Mesendoderm (in vitro differentiated cells): ENCODE data around the gene TIMM22.

Experiments
- DNase-seq: peaks from one replicate; pipeline ENCODE4 v3.0.0; 2013
- H2AK5ac ChIP-seq: 2 replicates; pipeline ENCODE4 v1.6.1; 2013; ENCODE audit warnings: low read length, inconsistent platforms
- H2BK120ac ChIP-seq: 2 replicates; pipeline ENCODE4 v1.6.1; 2013; ENCODE audit warnings: low read depth, mild to moderate bottlenecking, low read length, moderate library complexity, mixed read lengths
- H2BK15ac ChIP-seq: replicated peaks from 2 replicates; pipeline ENCODE4 v1.6.1; 2013; ENCODE audit warnings: low read depth, mild to moderate bottlenecking, moderate library complexity
- H2BK5ac ChIP-seq: 2 replicates; pipeline ENCODE4 v1.6.1; 2013; ENCODE audit warnings: low read length, inconsistent platforms
- H3K18ac ChIP-seq: 2 replicates; pipeline ENCODE4 v1.6.1; 2013; ENCODE audit warnings: mild to moderate bottlenecking, low read length, mixed read lengths
- H3K23ac ChIP-seq: one replicate; pipeline ENCODE4 v1.6.1; 2013; ENCODE audit warnings: low read length
- H3K27ac ChIP-seq: 2 replicates; pipeline ENCODE4 v1.5.1; 2013; ENCODE audit warnings: low read depth, mild to moderate bottlenecking, inconsistent platforms, low read length, moderate library complexity
- H3K27me3 ChIP-seq: 2 replicates; pipeline ENCODE4 v1.6.1; 2013; ENCODE audit warnings: low read length, control low read depth, mild to moderate bottlenecking, inconsistent platforms; ENCODE audit not compliant: insufficient read depth, poor library complexity
- H3K36me3 ChIP-seq: 2 replicates; pipeline ENCODE4 v1.6.1; 2013; ENCODE audit warnings: low read length, inconsistent platforms; ENCODE audit not compliant: control insufficient read depth, insufficient read depth
- H3K4ac ChIP-seq: one replicate; pipeline ENCODE4 v1.6.1; 2013; ENCODE audit warnings: low read depth, mild to moderate bottlenecking, low read length, moderate library complexity
- H3K4me1 ChIP-seq: 2 replicates; pipeline ENCODE4 v1.6.1; 2013; ENCODE audit warnings: low read depth, low read length, inconsistent platforms; ENCODE audit not compliant: control insufficient read depth
- H3K4me2 ChIP-seq: 2 replicates; pipeline ENCODE4 v1.6.1; 2013; ENCODE audit warnings: low read length
- H3K4me3 ChIP-seq: 2 replicates; pipeline ENCODE4 v1.5.1; 2013; ENCODE audit warnings: mild to moderate bottlenecking, low read length
- H3K56ac ChIP-seq: one replicate; pipeline ENCODE4 v1.6.1; 2013; ENCODE audit warnings: low read length
- H3K79me1 ChIP-seq: 2 replicates; pipeline ENCODE4 v1.6.1; 2013; ENCODE audit warnings: low read length, inconsistent platforms
- H3K79me2 ChIP-seq: 2 replicates; pipeline ENCODE4 v1.6.1; 2013; ENCODE audit warnings: mild to moderate bottlenecking, low read length; ENCODE audit not compliant: control insufficient read depth, insufficient read depth
- H3K9ac ChIP-seq: 2 replicates; pipeline ENCODE4 v1.6.1; 2013; ENCODE audit warnings: low read length, inconsistent platforms
- H4K5ac ChIP-seq: one replicate; pipeline ENCODE4 v1.6.1; 2013; ENCODE audit warnings: low read length
- H4K8ac ChIP-seq: one replicate; pipeline ENCODE4 v1.6.1; 2013; ENCODE audit warnings: low read depth, mild to moderate bottlenecking, control low read depth, low read length, moderate library complexity
- WGBS: extraction: QIAGEN DNeasy Blood & Tissue Kit; methylation state at CpG from one replicate; pipeline ENCODE4 v1.1.7; 2013; ENCODE audit warnings: low lambda C conversion rate, missing lambda C conversion rate; ENCODE audit not compliant: insufficient coverage; ENCODE audit errors: extremely low coverage; 5-methylcytosine and 5-hydroxymethylcytosine counted together

TIMM22 gene

DNA sequence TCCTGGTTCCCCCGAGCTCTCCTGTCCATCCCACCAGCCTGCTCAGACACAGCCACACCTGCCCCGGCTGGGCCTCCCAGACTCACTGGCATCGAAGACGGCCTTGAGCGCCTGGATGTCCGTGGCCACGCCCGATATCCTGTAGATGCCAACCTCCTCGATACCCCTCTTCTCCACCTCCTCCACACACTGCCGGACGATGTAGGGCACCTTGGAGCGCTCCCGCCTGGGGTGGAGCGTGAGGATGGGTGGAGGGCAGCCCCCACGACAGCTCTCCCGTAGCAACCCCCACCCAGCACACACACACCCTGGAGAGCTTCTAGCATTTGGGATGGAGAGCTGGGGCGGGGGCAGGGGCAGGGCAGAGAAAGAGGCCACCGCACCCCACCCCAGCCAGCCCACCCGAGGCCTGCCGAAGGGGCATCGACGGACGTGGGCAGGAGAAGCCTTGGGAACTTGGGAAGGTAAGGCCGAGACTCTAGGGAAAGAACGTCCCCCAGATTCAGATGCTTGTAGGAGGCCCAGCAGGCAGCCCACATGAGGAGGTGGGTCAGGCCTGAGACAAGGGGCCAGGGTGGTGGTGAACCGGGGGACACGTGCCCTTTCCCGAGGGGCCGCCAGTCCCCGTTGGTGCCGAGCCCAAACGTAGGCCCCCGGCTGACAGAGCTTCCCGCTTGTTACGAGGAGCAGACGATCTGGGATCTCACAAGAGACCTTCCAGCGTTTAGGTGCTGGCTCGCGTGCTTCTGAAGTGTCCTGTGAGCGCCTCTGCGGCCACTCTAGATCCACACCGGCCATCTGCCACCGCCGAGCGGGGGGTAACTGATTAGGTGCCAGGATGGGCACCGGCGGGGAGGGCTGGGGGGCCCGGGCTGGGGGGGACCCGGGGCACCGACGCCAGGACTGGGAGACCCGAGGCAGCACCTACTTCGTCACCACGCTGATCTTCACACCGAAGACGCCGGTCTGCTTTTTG is 15.1 kb downstream of the TIMM22 start:
- H4K5ac ChIP-seq: no peak overlapping the region
- H3K4ac ChIP-seq: no peak overlapping the region
- no peak overlapping the region for H3K9ac ChIP-seq
- H3K27me3 ChIP-seq: no peaks in the 10 kb centered on the region
- no peak overlapping the region for H4K8ac ChIP-seq
- H2AK5ac ChIP-seq: no peak overlapping the region
- H3K4me3 ChIP-seq: no peak overlapping the region
- no peak overlapping the region for H3K23ac ChIP-seq
- no peaks in the 10 kb centered on the region for H3K4me1 ChIP-seq
- no peak overlapping the region for H3K18ac ChIP-seq
- WGBS: no CpG with 5 or more reads among the region's 57 CpGs
- no peak overlapping the region for H2BK15ac ChIP-seq
- no peaks in the 10 kb centered on the region for H3K79me1 ChIP-seq
- no peak overlapping the region for H2BK5ac ChIP-seq
- no peak overlapping the region for H2BK120ac ChIP-seq
- H3K36me3 ChIP-seq: no peaks in the 10 kb centered on the region
- H3K79me2 ChIP-seq: no peaks in the 10 kb centered on the region
- H3K27ac ChIP-seq: no peak overlapping the region
- H3K4me2 ChIP-seq: no peak overlapping the region
- DNase-seq: no peak
- H3K56ac ChIP-seq: no peak overlapping the region

- Histone ChIP-seq H3K9ac (no peak overlapping the region), H3K4me2 (no peak overlapping the region), H2BK5ac (no peak overlapping the region), H3K79me2 (no peaks in the 10 kb centered on the region), H2AK5ac (no peak overlapping the region), H4K8ac (no peak overlapping the region), H3K36me3 (no peaks in the 10 kb centered on the region), H3K56ac (no peak overlapping the region), H3K4me1 (no peaks in the 10 kb centered on the region), H3K27me3 (no peaks in the 10 kb centered on the region), H2BK15ac (no peak overlapping the region), H3K23ac (no peak overlapping the region), H3K4me3 (no peak overlapping the region), H3K27ac (no peak overlapping the region), H3K4ac (no peak overlapping the region), H3K79me1 (no peaks in the 10 kb centered on the region), H3K18ac (no peak overlapping the region), H4K5ac (no peak overlapping the region), H2BK120ac (no peak overlapping the region)
- no peak for DNase-seq
- WGBS: no CpG with 5 or more reads among the region's 30 CpGs
These were observed 16.1 kb downstream of the TIMM22 start for GRCh38 chr17:1012823-1013728.

GRCh38 chr17:1013729-1014090 is 16.8 kb downstream of the TIMM22 start:
- Histone ChIP-seq H3K79me1 (no peaks in the 10 kb centered on the region), H3K18ac (no peak overlapping the region), H3K4me2 (no peak overlapping the region), H3K9ac (no peak overlapping the region), H4K5ac (no peak overlapping the region), H3K27ac (no peak overlapping the region), H2BK5ac (no peak overlapping the region), H3K23ac (no peak overlapping the region), H3K4me3 (no peak overlapping the region), H3K56ac (no peak overlapping the region), H3K4ac (no peak overlapping the region), H2BK120ac (no peak overlapping the region), H3K27me3 (no peaks in the 10 kb centered on the region), H2AK5ac (no peak overlapping the region), H4K8ac (no peak overlapping the region), H3K4me1 (no peaks in the 10 kb centered on the region), H3K36me3 (no peaks in the 10 kb centered on the region), H2BK15ac (no peak overlapping the region), H3K79me2 (no peaks in the 10 kb centered on the region)
- no CpG with 5 or more reads among the region's 9 CpGs for WGBS
- no peak for DNase-seq

DNA sequence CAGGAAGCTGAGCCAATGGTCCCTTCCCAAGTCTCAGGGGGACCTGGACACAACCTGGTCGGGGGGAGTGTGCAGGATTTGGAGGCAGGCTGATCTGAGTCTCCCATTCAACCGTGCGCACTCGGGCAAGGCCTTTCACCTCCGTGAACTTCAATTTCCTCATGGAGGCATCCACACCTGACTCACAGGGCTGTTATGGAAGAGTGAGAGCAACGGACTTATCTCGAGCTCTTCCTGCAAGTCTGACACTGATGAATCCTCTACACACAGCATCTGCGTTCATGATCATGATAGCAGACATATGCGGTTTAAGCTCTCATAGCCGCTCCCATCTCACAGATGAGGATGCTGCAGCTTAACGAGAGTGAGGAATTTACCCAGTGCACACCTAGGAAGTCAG is 21.6 kb downstream of the TIMM22 start:
- Histone ChIP-seq H3K4ac (no peak overlapping the region), H4K5ac (no peak overlapping the region), H3K4me2 (no peak overlapping the region), H2AK5ac (no peak overlapping the region), H2BK15ac (no peak overlapping the region), H3K27ac (no peak overlapping the region), H3K4me1 (no peaks in the 10 kb centered on the region), H3K79me1 (no peaks in the 10 kb centered on the region), H3K9ac (no peak overlapping the region), H3K4me3 (no peak overlapping the region), H3K56ac (no peak overlapping the region), H3K18ac (no peak overlapping the region), H3K79me2 (no peaks in the 10 kb centered on the region), H3K36me3 (no peaks in the 10 kb centered on the region), H2BK120ac (no peak overlapping the region), H3K23ac (no peak overlapping the region), H2BK5ac (no peak overlapping the region), H3K27me3 (no peaks in the 10 kb centered on the region), H4K8ac (no peak overlapping the region)
- WGBS: no CpG with 5 or more reads among the region's 11 CpGs
- no peak for DNase-seq

GRCh38 chr17:1019451-1019850 is 22.5 kb downstream of the TIMM22 start:
- H2BK120ac ChIP-seq: no peak overlapping the region
- H3K4me2 ChIP-seq: no peak overlapping the region
- no peak overlapping the region for H2AK5ac ChIP-seq
- no peak overlapping the region for H3K18ac ChIP-seq
- H3K56ac ChIP-seq: no peak overlapping the region
- no peaks in the 10 kb centered on the region for H3K79me2 ChIP-seq
- H3K36me3 ChIP-seq: no peaks in the 10 kb centered on the region
- no peaks in the 10 kb centered on the region for H3K79me1 ChIP-seq
- WGBS: no CpG with 5 or more reads among the region's 10 CpGs
- H3K9ac ChIP-seq: no peak overlapping the region
- H4K5ac ChIP-seq: no peak overlapping the region
- H2BK5ac ChIP-seq: no peak overlapping the region
- no peaks in the 10 kb centered on the region for H3K27me3 ChIP-seq
- H3K4me3 ChIP-seq: no peak overlapping the region
- no peak overlapping the region for H4K8ac ChIP-seq
- H3K4me1 ChIP-seq: no peaks in the 10 kb centered on the region
- no peak overlapping the region for H3K4ac ChIP-seq
- no peak overlapping the region for H3K23ac ChIP-seq
- H3K27ac ChIP-seq: no peak overlapping the region
- no peak for DNase-seq
- H2BK15ac ChIP-seq: no peak overlapping the region
